Astrocyte (in vitro differentiated cells and primary cell): Measurements from ENCODE around the gene DLX6.

ENCODE experiments used
- EZH2 ChIP-seq: IDR thresholded peaks from 2 replicates; pipeline ENCODE4 v1.6.1; 2012; ENCODE audit warnings: mild to moderate bottlenecking, low read length, inconsistent platforms; ENCODE audit not compliant: insufficient read depth
- TF ChIP-seq, protein P1 (sequence below): IDR thresholded peaks from 2 replicates; pipeline ENCODE4 v1.5.1; 2011; ENCODE audit warnings: low read depth, mild to moderate bottlenecking, inconsistent platforms, low read length, moderate library complexity; ENCODE audit not compliant: insufficient read depth

DNA sequence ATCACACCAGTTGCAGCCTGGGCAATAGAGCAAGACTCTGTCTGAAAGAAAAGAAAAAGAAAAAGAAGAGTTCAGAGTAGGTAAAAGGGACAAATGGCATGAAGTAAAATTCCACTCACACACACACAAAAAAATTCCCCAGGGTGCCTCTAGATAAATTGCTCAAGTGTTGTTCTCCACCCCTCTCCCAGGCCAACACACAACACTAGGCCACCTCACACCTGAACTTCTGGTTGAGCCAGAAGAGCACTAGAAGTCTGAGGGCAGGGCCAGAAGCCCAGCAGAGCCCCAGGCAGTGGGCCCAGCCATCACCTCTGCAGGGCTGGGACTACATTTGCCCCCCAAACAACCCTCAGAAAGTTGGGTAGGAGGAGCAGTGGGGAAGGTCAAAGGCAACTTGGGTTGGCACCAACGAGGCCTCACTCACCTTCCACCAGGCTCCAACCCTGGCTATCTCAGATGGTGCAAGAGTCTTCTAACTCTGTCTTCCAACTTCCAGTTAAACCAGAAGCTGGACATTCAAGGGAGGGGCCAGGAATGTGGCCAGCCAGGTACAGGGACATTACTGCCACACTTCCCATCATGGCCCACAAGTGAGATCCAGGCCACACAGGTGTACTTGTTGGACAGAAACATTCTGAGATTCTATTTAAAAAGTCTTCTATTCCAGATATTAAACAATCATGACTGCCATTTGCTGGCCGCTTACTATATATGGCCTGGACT, 25.6 kb upstream of the DLX6 start:
- TF ChIP-seq, protein P1, sequence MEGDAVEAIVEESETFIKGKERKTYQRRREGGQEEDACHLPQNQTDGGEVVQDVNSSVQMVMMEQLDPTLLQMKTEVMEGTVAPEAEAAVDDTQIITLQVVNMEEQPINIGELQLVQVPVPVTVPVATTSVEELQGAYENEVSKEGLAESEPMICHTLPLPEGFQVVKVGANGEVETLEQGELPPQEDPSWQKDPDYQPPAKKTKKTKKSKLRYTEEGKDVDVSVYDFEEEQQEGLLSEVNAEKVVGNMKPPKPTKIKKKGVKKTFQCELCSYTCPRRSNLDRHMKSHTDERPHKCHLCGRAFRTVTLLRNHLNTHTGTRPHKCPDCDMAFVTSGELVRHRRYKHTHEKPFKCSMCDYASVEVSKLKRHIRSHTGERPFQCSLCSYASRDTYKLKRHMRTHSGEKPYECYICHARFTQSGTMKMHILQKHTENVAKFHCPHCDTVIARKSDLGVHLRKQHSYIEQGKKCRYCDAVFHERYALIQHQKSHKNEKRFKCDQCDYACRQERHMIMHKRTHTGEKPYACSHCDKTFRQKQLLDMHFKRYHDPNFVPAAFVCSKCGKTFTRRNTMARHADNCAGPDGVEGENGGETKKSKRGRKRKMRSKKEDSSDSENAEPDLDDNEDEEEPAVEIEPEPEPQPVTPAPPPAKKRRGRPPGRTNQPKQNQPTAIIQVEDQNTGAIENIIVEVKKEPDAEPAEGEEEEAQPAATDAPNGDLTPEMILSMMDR = no peak
- no peak for TF ChIP-seq EZH2
